GM18498 (cell line): Measurements from ENCODE around the gene RWDD3.
A peak's percentile ranks its signal among the peaks of the same experiment; 100 is the strongest.

ENCODE experiments used
- ATAC-seq: cut with Tn5 transposase; IDR thresholded peaks from one replicate; pipeline ENCODE4 v1.9.1; 2021; ENCODE audit warnings: mild to moderate bottlenecking, moderate library complexity; ENCODE audit not compliant: unreplicated experiment

Gene RWDD3, protein sequence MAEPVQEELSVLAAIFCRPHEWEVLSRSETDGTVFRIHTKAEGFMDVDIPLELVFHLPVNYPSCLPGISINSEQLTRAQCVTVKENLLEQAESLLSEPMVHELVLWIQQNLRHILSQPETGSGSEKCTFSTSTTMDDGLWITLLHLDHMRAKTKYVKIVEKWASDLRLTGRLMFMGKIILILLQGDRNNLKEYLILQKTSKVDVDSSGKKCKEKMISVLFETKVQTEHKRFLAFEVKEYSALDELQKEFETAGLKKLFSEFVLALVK

GRCh38 chr1:95233737-95234500 is at the start of gene RWDD3:
RWDD3 (plus strand) TSS chr1:95234210; CDS start chr1:95234231, 21 bp downstream.
- ATAC-seq, result peak; percentile 98

DNA sequence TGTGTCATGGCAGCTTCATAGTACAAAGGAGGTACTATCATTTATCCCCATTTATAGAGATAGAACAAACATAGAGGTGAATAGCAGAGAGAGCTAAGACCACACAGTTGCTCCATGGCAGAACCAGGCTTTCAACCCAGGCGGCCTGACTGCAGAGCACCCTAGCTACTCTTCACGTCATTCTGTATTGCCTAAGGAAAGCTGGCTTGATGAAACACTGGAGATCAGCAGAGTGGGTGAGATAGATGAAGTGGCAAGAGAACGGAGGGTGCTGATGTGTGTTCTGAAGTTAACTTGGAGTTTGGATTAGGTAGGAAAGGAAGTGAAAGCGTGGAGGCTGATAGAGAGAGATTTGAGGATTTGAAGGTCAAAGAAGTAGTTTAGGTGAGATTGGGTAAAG is 47.9 kb upstream of the RWDD3 start:
- ATAC-seq, result no peak

- ATAC-seq, result no peak
These were observed 40.4 kb upstream of the RWDD3 start for GRCh38 chr1:95193591-95193990.

DNA sequence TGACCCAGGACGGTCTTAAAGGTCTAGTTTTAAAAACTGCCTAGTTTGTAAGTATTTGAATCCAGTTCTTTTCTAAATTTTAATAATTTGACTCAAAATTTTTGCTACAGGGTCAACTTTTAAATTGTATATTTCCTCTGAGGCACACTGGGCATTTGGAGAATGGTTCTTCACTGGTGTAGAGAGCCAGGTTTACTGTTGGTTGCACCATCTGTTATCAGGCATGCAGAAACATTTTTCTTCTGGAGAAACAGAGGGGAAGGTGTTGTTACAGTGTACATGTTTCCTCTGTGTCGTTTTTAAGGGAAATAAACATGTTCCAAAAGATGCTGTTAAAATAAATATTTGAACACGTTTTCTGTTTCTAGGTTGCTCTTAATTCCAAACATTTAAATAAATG is 39.0 kb upstream of the RWDD3 start:
- ATAC-seq, result no peak

DNA sequence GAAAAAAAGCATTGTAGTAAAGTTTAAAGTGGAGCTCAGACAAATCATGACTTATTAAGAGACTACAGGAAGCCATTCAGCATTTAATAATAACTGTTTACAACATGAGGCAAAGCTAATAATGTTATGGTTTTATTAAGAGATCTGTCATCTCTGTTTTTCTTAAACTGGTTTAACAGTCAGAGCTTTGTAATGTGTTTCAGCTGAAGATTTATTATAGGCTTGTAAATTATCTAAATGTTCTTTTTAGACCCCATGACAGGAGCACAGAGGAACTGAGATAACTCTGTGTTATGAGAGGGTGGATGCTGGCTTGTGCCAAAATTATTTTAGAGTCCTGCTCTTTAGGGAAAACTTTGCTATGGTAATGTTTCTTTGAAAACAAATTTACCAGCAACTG is 38.0 kb upstream of the RWDD3 start:
- ATAC-seq, result no peak

- ATAC-seq, result no peak
These were observed 36.3 kb upstream of the RWDD3 start for GRCh38 chr1:95197616-95198252.

GRCh38 chr1:95201905-95202304 is 32.1 kb upstream of the RWDD3 start:
- no peak for ATAC-seq

DNA sequence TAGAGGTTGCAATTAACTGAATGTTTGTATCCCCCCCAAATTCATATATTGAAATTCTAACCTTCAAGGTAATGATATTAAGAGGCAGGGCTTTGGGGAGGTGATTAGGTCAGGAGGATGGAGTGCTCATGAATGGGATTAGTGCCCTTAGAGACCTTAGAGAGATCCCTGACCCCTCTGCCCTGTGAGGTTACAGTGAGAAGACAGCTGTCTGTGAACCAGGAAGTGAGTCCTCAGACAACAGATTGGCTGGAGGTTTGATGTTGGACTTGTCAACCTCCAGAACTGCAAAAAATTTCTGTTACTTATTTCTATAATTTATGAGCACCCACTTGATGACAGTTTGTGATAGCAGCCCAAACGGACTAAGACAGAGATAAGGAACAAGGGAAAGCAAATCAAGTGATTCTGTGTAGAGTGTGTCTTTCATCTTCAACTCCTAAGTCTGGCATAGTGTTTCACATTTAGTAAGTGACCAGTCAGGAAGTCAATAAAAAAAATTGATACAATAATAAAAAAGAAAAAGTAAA is 30.0 kb upstream of the RWDD3 start:
- no peak for ATAC-seq

GRCh38 chr1:95206514-95206913 is 27.5 kb upstream of the RWDD3 start:
- ATAC-seq, result no peak

DNA sequence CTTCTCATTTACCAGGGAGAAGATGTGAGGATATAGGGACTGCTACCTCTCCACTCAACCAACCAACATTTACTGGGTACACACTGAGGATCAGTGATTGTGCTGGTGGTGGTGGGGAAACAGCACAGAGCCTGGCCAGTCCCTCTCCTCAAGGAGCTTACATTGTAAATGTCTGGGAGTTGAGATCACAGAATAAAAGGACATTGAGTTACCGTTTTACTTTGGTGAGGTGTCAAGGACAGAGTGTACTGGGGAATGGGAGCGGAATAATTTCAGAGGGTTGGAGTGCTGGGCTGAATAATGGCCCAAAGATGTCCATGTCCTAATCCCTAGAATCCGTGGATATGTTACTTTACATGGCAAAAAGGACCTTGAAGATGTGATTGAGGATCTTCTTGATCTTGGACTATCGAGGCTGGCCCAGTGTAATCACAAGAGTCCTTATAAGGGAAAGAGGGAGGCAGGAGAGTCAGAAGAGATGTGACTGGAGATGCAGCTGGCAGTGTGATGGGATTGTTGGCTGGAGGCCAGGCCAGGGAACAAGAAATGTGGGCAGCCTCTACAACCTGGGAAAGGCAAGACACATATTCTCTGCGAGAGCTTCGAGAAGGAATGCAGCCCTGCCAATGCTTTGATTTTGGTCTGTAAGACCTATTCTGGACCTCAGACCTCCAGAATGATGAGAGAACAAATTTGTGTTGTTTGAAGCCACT is 26.6 kb upstream of the RWDD3 start:
- ATAC-seq, result no peak

GRCh38 chr1:95208876-95209275 is 25.1 kb upstream of the RWDD3 start:
- ATAC-seq, result no peak

DNA sequence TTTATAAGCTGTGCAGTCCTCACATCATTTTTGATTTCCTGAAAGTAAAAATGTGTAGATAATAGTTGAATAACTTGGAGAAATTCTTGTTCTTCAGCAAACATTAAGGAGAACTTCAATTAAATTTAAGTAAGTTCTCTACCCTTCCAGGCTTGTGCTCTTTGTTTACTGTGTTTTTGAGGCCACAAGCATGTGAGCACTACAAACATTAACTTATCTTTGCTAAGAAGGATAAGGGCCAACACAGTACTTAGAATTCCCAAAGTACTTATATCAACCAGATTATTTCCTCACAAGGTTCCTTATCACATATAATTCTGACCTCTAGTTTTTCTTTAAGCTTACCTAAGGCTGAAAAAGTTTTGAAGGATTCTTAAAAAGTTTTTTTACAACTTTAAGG is 24.7 kb upstream of the RWDD3 start:
- no peak for ATAC-seq

DNA sequence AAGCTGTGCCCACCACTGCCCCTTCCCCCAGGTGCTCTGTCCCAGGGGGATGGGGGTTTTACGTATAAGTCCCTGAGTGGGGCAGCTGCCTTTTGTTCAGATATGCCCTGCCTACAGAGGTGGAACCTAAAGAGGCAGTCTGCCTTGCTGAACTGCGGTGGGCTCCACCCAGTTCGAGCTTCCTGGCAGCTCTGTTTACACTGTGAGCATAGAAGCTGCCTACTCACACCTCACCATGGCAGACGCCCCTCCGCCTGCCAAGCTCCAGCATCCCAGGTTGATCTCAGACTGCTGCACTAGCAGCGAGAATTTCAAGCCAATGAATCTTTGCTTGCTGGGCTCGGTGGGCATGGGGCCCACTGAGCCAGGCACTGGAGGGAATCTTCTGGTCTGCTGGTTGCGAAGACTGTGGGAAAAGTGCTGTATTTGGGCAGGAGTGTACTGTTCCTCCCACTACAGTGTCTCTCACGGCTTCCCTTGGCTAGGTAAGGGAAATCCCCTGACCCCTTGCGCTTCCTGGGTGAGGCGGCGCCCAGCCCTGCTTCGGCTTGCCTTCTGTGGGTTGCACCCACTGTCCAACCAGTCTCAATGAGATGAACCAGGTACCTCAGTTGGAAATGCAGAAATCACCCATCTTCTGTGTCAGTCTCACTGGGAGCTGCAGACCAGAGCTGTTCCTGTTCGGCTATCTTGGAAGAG is 17.6 kb upstream of the RWDD3 start:
- ATAC-seq, result no peak

GRCh38 chr1:95217371-95217770 is 16.6 kb upstream of the RWDD3 start:
- ATAC-seq, result no peak

GRCh38 chr1:95219407-95219806 is 14.6 kb upstream of the RWDD3 start:
- no peak for ATAC-seq

- ATAC-seq, result no peak
These were observed 12.7 kb upstream of the RWDD3 start for GRCh38 chr1:95221306-95221705.

DNA sequence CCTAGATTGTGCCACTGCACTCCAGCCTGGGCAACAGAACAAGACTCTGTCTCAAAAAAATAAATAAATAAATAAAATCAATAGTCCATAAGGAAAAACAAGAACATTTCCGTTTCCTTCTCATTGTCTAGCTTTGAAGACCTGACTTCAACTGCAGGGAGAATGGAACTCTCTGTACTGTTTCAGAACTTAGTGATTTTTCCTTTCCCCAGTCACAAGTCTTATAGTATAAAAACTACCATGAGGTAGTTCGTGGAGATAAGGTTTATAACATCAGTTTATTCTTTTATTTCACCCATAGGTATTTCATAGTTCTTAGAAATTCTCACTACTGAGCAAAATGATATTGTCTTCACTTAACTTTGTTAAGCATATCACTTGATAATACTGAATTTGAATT is 11.4 kb upstream of the RWDD3 start:
- ATAC-seq, result no peak

DNA sequence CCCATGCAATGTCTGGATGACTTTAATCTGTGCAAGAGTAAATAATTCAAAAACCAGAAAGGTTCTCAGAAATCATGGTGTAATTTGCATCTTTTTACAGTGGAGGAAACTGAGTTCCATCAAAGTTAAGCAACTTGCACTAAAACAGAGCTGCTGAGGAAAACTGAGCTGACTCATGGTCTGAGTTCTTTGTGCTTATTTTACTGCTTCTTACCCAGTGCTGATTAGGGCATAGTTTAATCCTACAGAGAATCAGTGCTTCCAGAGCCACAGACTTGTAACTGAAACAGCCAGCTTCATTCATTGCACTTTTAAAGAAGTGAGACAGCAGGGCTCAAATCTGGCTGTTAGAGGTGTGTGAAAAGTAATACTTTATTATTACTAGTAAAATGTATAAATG is 10.9 kb upstream of the RWDD3 start:
- no peak for ATAC-seq

DNA sequence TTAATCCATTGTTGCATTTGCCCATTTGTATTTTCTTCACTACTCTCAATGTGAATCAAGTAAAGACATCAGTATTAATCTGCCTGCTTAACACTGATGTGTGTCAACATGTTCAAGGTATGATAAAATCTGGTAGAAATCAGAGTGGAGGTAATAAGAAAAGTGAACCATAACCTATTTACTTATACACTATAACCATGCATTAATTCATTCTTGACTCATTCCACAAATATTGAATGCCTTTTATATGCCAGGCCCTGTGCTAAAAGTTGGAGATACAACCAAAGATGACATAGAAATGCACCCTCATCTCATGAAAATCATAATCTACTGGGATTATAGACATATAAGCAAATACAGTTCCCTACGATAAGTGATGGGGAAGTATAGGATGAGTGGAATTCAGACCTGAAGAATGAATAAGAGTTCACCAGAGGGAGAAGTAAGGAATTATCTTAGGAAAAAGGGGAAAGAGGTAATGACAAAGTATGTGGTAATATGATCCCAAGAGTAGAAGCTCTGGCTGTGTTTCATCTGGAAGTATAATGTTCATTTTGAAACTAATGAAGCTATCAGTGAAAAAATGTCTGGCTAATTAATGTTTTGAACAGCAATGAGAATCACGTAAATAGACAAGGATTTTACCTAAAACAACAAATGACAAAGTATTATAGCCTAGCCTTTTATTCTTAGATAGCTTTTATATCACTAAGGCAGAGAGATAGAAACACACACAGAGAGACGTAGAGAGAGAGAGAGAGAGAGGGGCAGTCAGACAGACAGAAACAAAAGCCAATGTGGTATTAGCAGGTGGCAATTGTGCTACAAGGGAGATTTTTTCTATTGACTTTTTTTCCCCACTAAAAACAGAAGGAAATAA is 7.0 kb upstream of the RWDD3 start:
- no peak for ATAC-seq

DNA sequence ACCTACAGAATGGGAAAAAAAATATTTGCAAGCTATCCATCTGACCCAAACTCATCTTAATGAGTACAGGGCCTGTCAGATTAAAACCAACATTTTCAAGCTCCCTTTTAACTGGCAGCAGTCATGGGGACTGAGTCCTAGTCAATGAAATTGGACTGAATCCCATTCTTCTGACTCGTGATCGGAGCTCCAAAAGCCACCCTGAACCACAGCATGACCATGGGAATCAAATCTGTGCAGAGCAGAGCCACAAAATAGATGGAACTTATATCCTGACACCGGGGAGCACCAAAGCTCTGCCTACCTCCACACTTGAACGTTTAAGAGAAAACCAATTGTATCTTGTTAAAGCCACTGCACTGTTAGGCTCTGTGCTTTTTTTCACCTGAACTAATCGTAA is 5.0 kb upstream of the RWDD3 start:
- no peak for ATAC-seq
